IgD-negative memory B cell (primary cell): ENCODE data around the gene ERP27. TPM values are rescaled to one million over a fixed set of nuclear protein-coding genes. Genes with fewer than 3 reads are reported as not detected.
A peak's percentile ranks its signal among the peaks of the same experiment; 100 is the strongest.

Experiments used
- H3K27ac Mint-ChIP-seq, 3 donors: one replicate each; pipeline ENCODE4 v1.8.0; 2020 to 2022; ENCODE audit warnings: mild to moderate bottlenecking in 3 of 3, mixed read lengths in 3 of 3, moderate library complexity in 1 of 3
- H3K27me3 Mint-ChIP-seq: one replicate; pipeline ENCODE4 v1.8.0; 2021; ENCODE audit warnings: mixed read lengths
- H3K36me3 Mint-ChIP-seq: one replicate; pipeline ENCODE4 v1.8.0; 2020; ENCODE audit warnings: mild to moderate bottlenecking, mixed read lengths
- H3K4me1 Mint-ChIP-seq, 3 donors: one replicate each; pipeline ENCODE4 v1.8.0; 2020 to 2022; ENCODE audit warnings: mixed read lengths in 3 of 3, mild to moderate bottlenecking in 1 of 3
- H3K4me3 Mint-ChIP-seq, 4 donors: one replicate each; pipeline ENCODE4 v1.8.0; 2020 to 2022; ENCODE audit warnings: mild to moderate bottlenecking in 4 of 4, mixed read lengths in 4 of 4, moderate library complexity in 3 of 4
- H3K9me3 Mint-ChIP-seq, 3 donors: one replicate each; pipeline ENCODE4 v1.8.0; 2020 to 2021; ENCODE audit warnings: mixed read lengths in 3 of 3, mild to moderate bottlenecking in 1 of 3
- polyA plus RNA-seq: library from polyadenylated mRNA; unstranded; fragments of 300-500 nt; fragmentation: Illumina TruSeq; gene quantifications from one replicate; pipeline ENCODE4 v1.2.3, GENCODE V29; 2021

ERP27 gene
- polyA plus RNA-seq, 1 donor from 2014 or later = 1.9 TPM

DNA sequence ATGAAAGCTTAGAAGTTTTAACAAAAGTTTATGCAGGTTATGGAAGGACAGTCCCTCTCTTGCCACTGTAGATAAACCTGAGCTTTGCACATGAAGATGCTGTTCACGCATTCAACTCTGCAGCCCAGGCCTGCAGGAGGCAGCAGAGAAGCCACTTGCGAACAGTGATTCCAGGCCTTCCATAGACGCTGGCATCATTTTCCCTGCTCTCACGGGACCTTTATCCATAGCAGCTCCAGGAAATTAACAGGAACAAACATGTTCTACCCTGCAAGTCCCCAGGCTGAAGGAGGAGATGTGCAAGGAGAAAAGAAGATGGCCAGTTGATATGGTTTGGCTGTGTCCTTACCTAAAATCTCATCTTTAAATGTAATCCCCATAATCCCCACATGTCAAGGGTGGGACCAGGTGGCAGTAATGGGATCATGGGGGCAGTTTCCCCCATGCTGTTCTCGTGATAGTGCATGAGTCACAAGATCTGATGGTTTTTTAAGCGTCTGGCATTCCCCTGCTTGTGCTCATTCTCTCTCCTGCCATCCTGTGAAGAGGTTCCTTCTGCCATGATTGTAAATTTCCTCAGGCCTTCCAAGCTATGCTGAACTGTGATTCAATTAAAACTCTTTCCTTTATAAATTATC, 2.0 kb downstream of the ERP27 start:
- peaks cover 20 to 24% (median 20%) of the 10 kb centered on the region in 3 donors for H3K4me1 Mint-ChIP-seq
- H3K36me3 Mint-ChIP-seq = peaks cover 28% of the 10 kb centered on the region
- H3K4me3 Mint-ChIP-seq = no peak overlapping the region
- H3K9me3 Mint-ChIP-seq = peaks cover 0 to 1% (median 0%) of the 10 kb centered on the region in 3 donors
- no peaks in the 10 kb centered on the region for H3K27me3 Mint-ChIP-seq
- H3K27ac Mint-ChIP-seq = no peak overlapping the region

DNA sequence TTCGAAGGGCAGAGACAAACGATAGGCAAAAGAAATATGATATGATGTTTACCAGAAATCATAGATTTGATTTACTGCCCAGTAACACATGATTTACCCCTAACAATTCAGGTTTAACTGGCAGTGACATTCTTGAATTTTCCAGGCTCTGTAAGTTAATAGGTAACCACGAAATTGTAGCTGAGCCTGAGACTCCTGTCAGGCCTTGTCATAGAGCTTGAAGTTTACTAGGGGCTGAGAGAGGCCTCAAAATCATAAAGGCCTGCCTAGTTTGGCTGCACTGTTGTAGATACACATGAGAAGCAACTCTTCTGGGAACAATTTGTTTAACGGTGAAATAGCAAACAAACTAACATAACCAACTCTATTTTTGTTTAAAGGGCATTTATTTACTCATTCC, 3.3 kb downstream of the ERP27 start:
- peaks cover 16 to 23% (median 20%) of the 10 kb centered on the region in 3 donors for H3K4me1 Mint-ChIP-seq
- no peak overlapping the region for H3K4me3 Mint-ChIP-seq
- H3K36me3 Mint-ChIP-seq = peaks cover 27% of the 10 kb centered on the region
- H3K27ac Mint-ChIP-seq = no peak overlapping the region
- no peaks in the 10 kb centered on the region for H3K27me3 Mint-ChIP-seq
- peaks cover 0 to 1% (median 0%) of the 10 kb centered on the region in 3 donors for H3K9me3 Mint-ChIP-seq

DNA sequence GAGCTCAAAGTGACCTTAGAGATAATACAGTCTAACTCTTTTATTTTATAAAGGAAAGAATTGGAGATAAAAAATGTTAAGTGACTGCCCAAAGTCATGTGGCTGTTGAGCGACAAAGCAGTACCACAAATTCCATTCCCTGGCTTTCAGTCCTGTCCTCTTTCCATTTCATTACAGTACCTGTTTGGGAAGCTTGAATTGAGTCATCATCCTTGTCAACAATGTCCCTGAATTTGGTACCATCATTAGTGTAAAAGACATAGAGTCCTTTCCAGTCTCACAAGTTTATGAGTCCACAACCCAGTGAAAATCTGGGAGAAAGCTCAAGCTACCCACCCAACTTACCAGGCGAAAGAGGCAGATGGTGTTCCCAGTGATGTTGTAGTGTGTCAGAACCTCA, 3.8 kb downstream of the ERP27 start:
- H3K27ac Mint-ChIP-seq = no peak overlapping the region
- peaks cover 14 to 18% (median 17%) of the 10 kb centered on the region in 3 donors for H3K4me1 Mint-ChIP-seq
- peaks cover 0 to 1% (median 0%) of the 10 kb centered on the region in 3 donors for H3K9me3 Mint-ChIP-seq
- H3K4me3 Mint-ChIP-seq = no peak overlapping the region
- peaks cover 23% of the 10 kb centered on the region for H3K36me3 Mint-ChIP-seq
- no peaks in the 10 kb centered on the region for H3K27me3 Mint-ChIP-seq

DNA sequence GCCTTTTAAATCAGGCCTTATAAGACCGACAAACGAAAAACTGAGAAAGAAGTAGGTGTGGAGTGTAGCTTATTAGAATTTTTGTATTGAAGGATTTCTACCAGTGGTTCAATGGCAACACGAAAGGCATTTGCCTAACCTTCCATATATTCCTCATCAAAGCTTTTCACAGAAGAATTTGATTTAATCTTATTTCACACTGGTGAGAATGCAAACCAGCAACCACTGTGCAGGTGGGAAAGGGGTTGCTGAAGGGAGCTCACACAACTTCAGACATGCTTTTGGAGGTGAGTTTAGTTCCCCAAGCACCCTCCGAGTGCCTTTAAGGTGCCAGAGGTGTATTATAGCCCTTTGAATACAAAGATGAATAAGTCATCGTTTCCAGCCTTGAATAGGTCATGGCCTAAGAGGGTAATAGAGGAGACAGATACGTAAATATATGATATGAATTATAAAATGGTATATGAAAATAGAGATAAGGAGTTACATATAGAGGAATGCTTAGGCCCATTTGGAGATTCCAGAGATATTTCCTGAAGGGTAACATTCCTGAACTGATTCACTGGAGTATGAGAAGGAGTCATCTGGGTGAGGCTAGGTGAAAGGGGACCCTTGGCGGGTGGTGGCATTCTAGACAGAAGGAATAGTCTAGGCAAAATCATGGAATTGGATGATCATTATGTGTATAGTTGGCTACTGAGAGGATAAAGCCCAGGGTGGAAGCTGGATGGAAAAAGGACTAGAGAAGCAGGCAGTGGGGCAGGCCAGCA, 6.4 kb downstream of the ERP27 start:
- H3K27me3 Mint-ChIP-seq = no peaks in the 10 kb centered on the region
- no peak overlapping the region for H3K4me3 Mint-ChIP-seq
- peak overlapping the region in 1 of 3 donors; percentile 46 for H3K27ac Mint-ChIP-seq
- H3K9me3 Mint-ChIP-seq = no peaks in the 10 kb centered on the region
- peaks cover 0 to 11% (median 6%) of the 10 kb centered on the region in 3 donors for H3K4me1 Mint-ChIP-seq
- H3K36me3 Mint-ChIP-seq = peaks cover 12% of the 10 kb centered on the region

GRCh38 chr12:14931359-14931758, 7.0 kb downstream of the ERP27 start:
- Mint-ChIP-seq H3K4me1 (peaks cover 0 to 11% (median 5%) of the 10 kb centered on the region in 3 donors), H3K4me3 (no peak overlapping the region), H3K36me3 (peaks cover 12% of the 10 kb centered on the region), H3K9me3 (no peaks in the 10 kb centered on the region), H3K27ac (no peak overlapping the region), H3K27me3 (no peaks in the 10 kb centered on the region)

GRCh38 chr12:14930299-14930698, 8.0 kb downstream of the ERP27 start:
- Mint-ChIP-seq H3K4me1 (peaks cover 0 to 11% (median 5%) of the 10 kb centered on the region in 3 donors), H3K9me3 (no peaks in the 10 kb centered on the region), H3K27me3 (no peaks in the 10 kb centered on the region), H3K27ac (no peak overlapping the region), H3K4me3 (no peak overlapping the region), H3K36me3 (peaks cover 12% of the 10 kb centered on the region)

GRCh38 chr12:14928931-14929330, 9.4 kb downstream of the ERP27 start:
- Mint-ChIP-seq H3K36me3 (peaks cover 10% of the 10 kb centered on the region), H3K4me3 (no peak overlapping the region), H3K9me3 (no peaks in the 10 kb centered on the region), H3K4me1 (peaks cover 0 to 11% (median 5%) of the 10 kb centered on the region in 3 donors), H3K27ac (no peak overlapping the region), H3K27me3 (no peaks in the 10 kb centered on the region)

- H3K36me3 Mint-ChIP-seq = peaks cover 5% of the 10 kb centered on the region
- H3K9me3 Mint-ChIP-seq = peaks cover 0 to 2% (median 0%) of the 10 kb centered on the region in 3 donors
- H3K27me3 Mint-ChIP-seq = no peaks in the 10 kb centered on the region
- H3K27ac Mint-ChIP-seq = no peak overlapping the region
- peaks cover 0 to 9% (median 2%) of the 10 kb centered on the region in 3 donors for H3K4me1 Mint-ChIP-seq
- no peak overlapping the region for H3K4me3 Mint-ChIP-seq
Measured at GRCh38 chr12:14927267-14927666, 11.1 kb downstream of the ERP27 start.

- H3K4me3 Mint-ChIP-seq = peak overlapping the region in 1 of 4 donors; percentile 72
- H3K27ac Mint-ChIP-seq = no peak overlapping the region
- peaks cover 2% of the 10 kb centered on the region for H3K36me3 Mint-ChIP-seq
- H3K27me3 Mint-ChIP-seq = no peaks in the 10 kb centered on the region
- peaks cover 5 to 17% (median 15%) of the 10 kb centered on the region in 3 donors for H3K4me1 Mint-ChIP-seq
- peaks cover 0 to 2% (median 0%) of the 10 kb centered on the region in 3 donors for H3K9me3 Mint-ChIP-seq
Measured at GRCh38 chr12:14924541-14924940, 13.8 kb downstream of the ERP27 start.

- Mint-ChIP-seq H3K4me1 (peaks cover 5 to 17% (median 15%) of the 10 kb centered on the region in 3 donors), H3K27ac (peak overlapping the region in 1 of 3 donors; percentile 29), H3K4me3 (no peak overlapping the region), H3K36me3 (peaks cover 2% of the 10 kb centered on the region), H3K27me3 (no peaks in the 10 kb centered on the region), H3K9me3 (peaks cover 0 to 2% (median 0%) of the 10 kb centered on the region in 3 donors)
Measured at GRCh38 chr12:14923944-14924343, 14.4 kb downstream of the ERP27 start.

DNA sequence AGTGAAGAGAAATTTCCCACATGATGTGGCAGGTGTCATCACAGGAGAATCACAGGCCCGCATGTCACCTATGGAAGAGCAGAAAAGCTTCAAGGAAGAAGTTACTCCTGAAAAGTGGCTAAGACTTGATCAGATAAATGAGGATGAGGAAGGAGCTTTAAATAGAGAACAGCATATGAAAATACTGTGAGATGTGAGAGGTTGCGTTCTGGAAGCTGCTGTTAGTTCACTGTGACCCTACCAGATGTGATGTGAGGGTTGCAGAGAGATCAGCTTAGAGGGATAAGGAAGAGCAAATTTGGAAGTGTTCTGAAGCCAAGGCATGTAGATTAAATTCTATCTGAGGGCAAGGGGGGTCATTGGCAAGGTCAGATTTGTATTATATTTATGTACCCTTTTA, 17.1 kb downstream of the ERP27 start:
- Mint-ChIP-seq H3K9me3 (peaks cover 0 to 2% (median 0%) of the 10 kb centered on the region in 3 donors), H3K27me3 (no peaks in the 10 kb centered on the region), H3K36me3 (peaks cover 14% of the 10 kb centered on the region), H3K27ac (peak overlapping the region in 1 of 3 donors; percentile 18), H3K4me3 (peak overlapping the region in 3 of 4 donors; percentile 1 to 65 (median 19)), H3K4me1 (peaks cover 3 to 15% (median 10%) of the 10 kb centered on the region in 3 donors)

- Mint-ChIP-seq H3K9me3 (peaks cover 0 to 2% (median 0%) of the 10 kb centered on the region in 3 donors), H3K36me3 (peaks cover 14% of the 10 kb centered on the region), H3K4me1 (peaks cover 3 to 15% (median 10%) of the 10 kb centered on the region in 3 donors), H3K27ac (peak overlapping the region in 1 of 3 donors; percentile 18), H3K4me3 (peak overlapping the region in 3 of 4 donors; percentile 1 to 65 (median 19)), H3K27me3 (no peaks in the 10 kb centered on the region)
Measured at GRCh38 chr12:14920475-14921126, 17.7 kb downstream of the ERP27 start.

- peaks cover 0 to 2% (median 0%) of the 10 kb centered on the region in 3 donors for H3K9me3 Mint-ChIP-seq
- no peak overlapping the region for H3K27ac Mint-ChIP-seq
- no peaks in the 10 kb centered on the region for H3K27me3 Mint-ChIP-seq
- peaks cover 3 to 17% (median 10%) of the 10 kb centered on the region in 3 donors for H3K4me1 Mint-ChIP-seq
- peaks cover 16% of the 10 kb centered on the region for H3K36me3 Mint-ChIP-seq
- H3K4me3 Mint-ChIP-seq = no peak overlapping the region
Measured at GRCh38 chr12:14919455-14919854, 18.9 kb downstream of the ERP27 start.

- Mint-ChIP-seq H3K4me1 (peaks cover 3 to 11% (median 3%) of the 10 kb centered on the region in 3 donors), H3K4me3 (no peak overlapping the region), H3K27me3 (no peaks in the 10 kb centered on the region), H3K27ac (no peak overlapping the region), H3K36me3 (peaks cover 25% of the 10 kb centered on the region), H3K9me3 (peaks cover 0 to 3% (median 0%) of the 10 kb centered on the region in 3 donors)
Measured at GRCh38 chr12:14915736-14916135, 22.6 kb downstream of the ERP27 start.

GRCh38 chr12:14913381-14913781, 25.0 kb downstream of the ERP27 start:
- H3K36me3 Mint-ChIP-seq = peaks cover 23% of the 10 kb centered on the region
- H3K4me1 Mint-ChIP-seq = peaks cover 0 to 4% (median 3%) of the 10 kb centered on the region in 3 donors
- no peak overlapping the region for H3K27ac Mint-ChIP-seq
- no peaks in the 10 kb centered on the region for H3K27me3 Mint-ChIP-seq
- no peak overlapping the region for H3K4me3 Mint-ChIP-seq
- peaks cover 0 to 3% (median 0%) of the 10 kb centered on the region in 3 donors for H3K9me3 Mint-ChIP-seq
